KOPT-K1 (cell line): ENCODE measurements around the gene RNU6-9.

Experiments
- H3K27ac ChIP-seq: fragments of 200-600 bp; sonication (generic); 2 replicates; pipeline ENCODE4 v1.5.1; 2016; ENCODE audit warnings: antibody characterized with exemption, mild to moderate bottlenecking, low read depth, low read length; ENCODE audit not compliant: poor library complexity, severe bottlenecking
- H3K36me3 ChIP-seq: fragments of 200-600 bp; sonication (generic); 2 replicates; pipeline ENCODE4 v1.5.1; 2017; ENCODE audit warnings: antibody characterized with exemption, mild to moderate bottlenecking, low read length, moderate library complexity; ENCODE audit not compliant: insufficient read depth
- H3K9me3 ChIP-seq: fragments of 200-600 bp; sonication (generic); 2 replicates; pipeline ENCODE4 v1.5.1; 2017; ENCODE audit warnings: antibody characterized with exemption, low read length, mild to moderate bottlenecking; ENCODE audit not compliant: insufficient read depth, poor library complexity, severe bottlenecking

RNU6-9 gene

GRCh38 chr19:897442-898039 is 4.3 kb downstream of the RNU6-9 start:
- Histone ChIP-seq H3K9me3 (no peaks in the 10 kb centered on the region), H3K27ac (no peak overlapping the region), H3K36me3 (peaks cover 8% of the 10 kb centered on the region; the same call in 1 of the 2 replicates)

- H3K9me3 ChIP-seq = no peaks in the 10 kb centered on the region
- peaks cover 8% of the 10 kb centered on the region; the same call in 1 of the 2 replicates for H3K36me3 ChIP-seq
- H3K27ac ChIP-seq = no peak overlapping the region
Measured at GRCh38 chr19:898663-899062, 5.4 kb downstream of the RNU6-9 start.

- H3K27ac ChIP-seq = no peak overlapping the region
- no peaks in the 10 kb centered on the region for H3K9me3 ChIP-seq
- H3K36me3 ChIP-seq = peaks cover 8% of the 10 kb centered on the region; the same call in 1 of the 2 replicates
Measured at GRCh38 chr19:899336-900042, 6.2 kb downstream of the RNU6-9 start.

- Histone ChIP-seq H3K36me3 (peaks cover 8% of the 10 kb centered on the region; the same call in 1 of the 2 replicates), H3K9me3 (no peaks in the 10 kb centered on the region), H3K27ac (no peak overlapping the region)
Measured at GRCh38 chr19:900043-900301, 6.7 kb downstream of the RNU6-9 start.

GRCh38 chr19:900302-901111 is 7.2 kb downstream of the RNU6-9 start:
- no peak overlapping the region for H3K27ac ChIP-seq

GRCh38 chr19:901216-902092 is 8.2 kb downstream of the RNU6-9 start:
- Histone ChIP-seq H3K9me3 (no peaks in the 10 kb centered on the region), H3K27ac (no peak overlapping the region), H3K36me3 (peaks cover 8% of the 10 kb centered on the region; the same call in 1 of the 2 replicates)

More at GRCh38 chr19:900302-901111, 7.2 kb downstream of the RNU6-9 start:
- Histone ChIP-seq H3K36me3 (peaks cover 8% of the 10 kb centered on the region; the same call in 1 of the 2 replicates), H3K9me3 (no peaks in the 10 kb centered on the region)

GRCh38 chr19:902093-902370 is 8.7 kb downstream of the RNU6-9 start:
- no peak overlapping the region for H3K27ac ChIP-seq
- no peaks in the 10 kb centered on the region for H3K9me3 ChIP-seq
- peaks cover 5% of the 10 kb centered on the region; the same call in 1 of the 2 replicates for H3K36me3 ChIP-seq

GRCh38 chr19:902446-903226 is 9.4 kb downstream of the RNU6-9 start:
- Histone ChIP-seq H3K36me3 (no peaks in the 10 kb centered on the region), H3K27ac (no peak overlapping the region), H3K9me3 (no peaks in the 10 kb centered on the region)

- H3K36me3 ChIP-seq = no peaks in the 10 kb centered on the region
- H3K9me3 ChIP-seq = no peaks in the 10 kb centered on the region
- H3K27ac ChIP-seq = no peak overlapping the region
Measured at GRCh38 chr19:903266-903797, 10.0 kb downstream of the RNU6-9 start.

GRCh38 chr19:904545-904944 is 11.3 kb downstream of the RNU6-9 start:
- Histone ChIP-seq H3K36me3 (no peaks in the 10 kb centered on the region), H3K27ac (no peak overlapping the region), H3K9me3 (no peaks in the 10 kb centered on the region)

GRCh38 chr19:906480-906879 is 13.2 kb downstream of the RNU6-9 start:
- H3K27ac ChIP-seq = no peak overlapping the region

GRCh38 chr19:907183-907853 is 14.0 kb downstream of the RNU6-9 start:
- Histone ChIP-seq H3K9me3 (no peaks in the 10 kb centered on the region), H3K36me3 (no peaks in the 10 kb centered on the region), H3K27ac (no peak overlapping the region)

More at GRCh38 chr19:906480-906879, 13.2 kb downstream of the RNU6-9 start:
- Histone ChIP-seq H3K9me3 (no peaks in the 10 kb centered on the region), H3K36me3 (no peaks in the 10 kb centered on the region)

- Histone ChIP-seq H3K9me3 (no peaks in the 10 kb centered on the region), H3K27ac (no peak overlapping the region), H3K36me3 (no peaks in the 10 kb centered on the region)
Measured at GRCh38 chr19:911197-912033, 18.1 kb downstream of the RNU6-9 start.
